HG02870 (cell line): ENCODE results near the gene SPC24.
"Not testable (repeated sequence)": the region's sequence is repeated elsewhere in the genome, so short reads cannot be mapped to it uniquely, and the experiment has no call there.

Experiments used
- ATAC-seq: cut with Tn5 transposase; IDR thresholded peaks from one replicate; pipeline ENCODE4 v1.9.1; 2021; ENCODE audit warnings: mild to moderate bottlenecking, moderate library complexity; ENCODE audit not compliant: unreplicated experiment

Gene SPC24

DNA sequence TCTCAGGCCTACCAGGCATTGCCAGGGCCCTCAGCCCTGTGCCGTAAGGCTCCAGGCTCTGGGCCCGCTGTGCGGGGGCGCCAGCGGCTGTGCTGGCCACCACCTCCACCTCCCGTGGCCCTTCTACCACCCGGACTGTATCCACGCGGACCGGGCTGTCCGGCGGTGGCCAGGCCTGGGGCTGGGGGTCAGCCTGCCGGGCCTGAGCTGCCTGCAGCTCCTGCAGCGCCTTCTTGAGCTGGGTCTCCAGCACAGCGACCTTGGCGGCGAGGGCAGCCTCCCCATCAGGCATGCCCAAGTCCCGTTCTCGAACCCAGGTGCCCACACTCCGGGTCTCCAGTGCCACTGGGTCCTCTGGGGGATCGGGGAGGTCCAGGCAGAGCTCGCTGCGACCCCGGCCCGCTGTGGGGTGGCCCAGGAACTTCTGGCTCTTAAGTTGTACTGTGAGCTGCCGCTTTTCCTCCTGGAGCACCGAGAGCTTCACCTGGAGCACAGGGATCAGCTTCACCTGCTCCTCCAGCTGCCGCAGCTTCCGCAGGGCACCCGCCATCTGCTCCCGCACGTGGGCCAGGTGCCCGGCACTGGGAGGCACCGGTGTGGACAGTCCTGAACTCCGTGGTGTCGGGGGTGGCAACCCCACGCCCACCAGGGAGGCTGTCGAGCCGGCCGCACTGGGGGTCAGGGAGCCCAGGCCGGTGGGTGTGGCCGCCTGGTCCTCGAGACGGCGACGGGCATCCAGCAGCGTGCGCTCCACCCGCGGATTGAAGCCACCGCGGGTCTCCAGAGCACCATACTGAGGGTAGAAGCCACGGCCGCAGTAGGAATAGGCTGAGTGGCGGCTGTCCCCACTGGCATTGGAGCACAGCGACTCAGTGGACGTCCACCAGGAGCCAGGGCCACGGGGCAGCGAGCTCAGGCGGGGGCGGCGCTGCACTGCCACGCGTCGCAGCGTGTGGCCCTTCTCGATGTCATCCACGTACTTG lies 37.7 kb upstream of the SPC24 start:
- no peak for ATAC-seq

DNA sequence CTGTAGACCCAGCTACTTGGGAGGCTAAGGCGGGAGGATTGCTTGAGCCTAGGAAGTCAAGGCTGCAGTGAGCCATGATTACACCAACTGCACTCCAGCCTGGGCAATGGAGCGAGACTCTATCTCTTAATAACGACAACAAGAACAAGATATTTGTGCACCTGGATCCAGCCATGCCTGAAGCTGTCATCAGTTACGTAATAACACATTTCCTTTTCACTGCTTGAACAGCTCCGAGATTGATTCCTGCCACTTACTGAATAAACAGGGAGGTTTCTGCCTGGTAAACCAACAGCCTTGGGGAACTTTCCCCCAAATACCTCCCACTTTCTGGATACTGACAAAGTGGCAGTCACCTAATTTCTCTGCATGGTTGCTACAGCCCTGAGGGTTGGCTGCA lies 36.4 kb upstream of the SPC24 start:
- no peak for ATAC-seq

DNA sequence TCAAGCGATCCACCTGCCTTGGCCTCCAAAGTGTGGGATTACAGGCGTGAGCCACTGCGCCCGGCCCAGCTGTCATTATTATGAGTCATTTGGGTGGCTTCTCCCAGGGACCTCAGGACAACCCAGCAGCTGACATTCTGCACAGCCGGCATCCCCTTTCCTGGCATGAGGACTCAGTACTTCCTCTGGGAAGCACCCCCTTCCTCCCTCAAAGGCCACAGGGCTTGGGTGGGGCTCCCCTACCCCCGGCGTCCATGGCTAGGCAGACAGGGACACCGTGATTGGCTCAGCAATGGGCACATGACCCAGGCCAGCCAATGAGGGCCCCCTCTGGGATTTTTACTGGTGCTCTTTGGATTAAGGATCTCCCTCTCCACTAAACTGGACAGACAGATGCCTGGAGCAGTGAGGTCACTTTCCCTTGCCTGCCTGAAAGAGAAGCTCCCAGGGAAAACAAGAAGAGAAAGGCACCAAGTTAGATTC lies 35.7 kb upstream of the SPC24 start:
- ATAC-seq: no peak

DNA sequence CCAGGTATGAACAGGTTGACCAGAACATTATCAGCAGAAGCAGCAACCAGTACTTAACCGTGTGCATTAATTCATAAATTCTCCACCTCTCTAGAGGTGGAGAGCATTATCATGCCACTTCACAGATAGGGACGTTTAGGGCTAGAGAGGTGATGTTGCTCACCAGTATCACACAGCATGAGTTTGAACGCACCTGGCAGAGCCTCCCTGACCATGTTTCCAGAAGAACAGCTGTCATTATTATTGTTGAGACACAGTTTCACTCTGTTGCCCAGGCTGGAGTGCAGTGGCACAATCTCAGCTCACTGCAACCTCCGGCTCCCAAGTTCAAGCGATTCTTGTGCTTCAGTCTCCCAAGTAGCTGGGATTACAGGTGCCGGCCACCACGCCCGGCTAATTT lies 34.9 kb upstream of the SPC24 start:
- ATAC-seq: no peak

DNA sequence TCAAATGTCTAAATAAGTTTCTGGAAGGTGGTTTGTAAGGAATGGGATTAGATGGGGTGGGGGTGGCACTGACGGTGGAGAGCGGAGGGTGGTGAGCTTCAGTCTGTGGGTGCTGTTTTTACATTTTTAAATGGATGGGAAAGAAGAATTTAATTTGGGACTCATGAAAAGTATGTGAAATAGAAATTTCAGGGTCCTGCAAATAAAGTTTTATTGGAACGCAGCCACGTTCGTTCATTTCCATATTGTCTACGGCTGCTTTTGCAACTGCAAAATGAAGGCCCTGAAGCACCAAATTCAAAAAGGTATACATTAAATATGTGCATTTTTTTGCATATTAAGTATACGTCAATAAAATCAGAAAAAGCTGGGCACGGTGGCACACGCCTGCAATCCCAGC lies 31.9 kb upstream of the SPC24 start:
- no peak for ATAC-seq

DNA sequence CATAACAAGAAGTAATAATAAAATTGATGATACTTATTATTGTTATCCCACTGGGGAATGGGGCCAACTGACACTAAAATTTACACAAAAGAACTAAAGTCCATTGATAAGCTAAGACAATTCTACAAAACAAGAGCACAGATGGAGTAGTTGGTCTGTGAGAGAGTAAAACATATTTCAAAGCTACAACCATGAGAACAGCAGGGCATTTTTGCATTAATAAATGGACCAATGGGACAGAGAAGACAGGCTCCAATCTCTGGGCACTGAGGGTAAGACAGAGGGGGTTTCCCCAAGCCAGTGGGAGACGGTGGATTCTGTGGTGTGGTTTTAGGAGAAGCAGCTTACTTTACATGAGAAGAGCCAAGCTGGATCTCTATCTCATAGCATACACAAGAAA lies 27.4 kb upstream of the SPC24 start:
- ATAC-seq: no peak

DNA sequence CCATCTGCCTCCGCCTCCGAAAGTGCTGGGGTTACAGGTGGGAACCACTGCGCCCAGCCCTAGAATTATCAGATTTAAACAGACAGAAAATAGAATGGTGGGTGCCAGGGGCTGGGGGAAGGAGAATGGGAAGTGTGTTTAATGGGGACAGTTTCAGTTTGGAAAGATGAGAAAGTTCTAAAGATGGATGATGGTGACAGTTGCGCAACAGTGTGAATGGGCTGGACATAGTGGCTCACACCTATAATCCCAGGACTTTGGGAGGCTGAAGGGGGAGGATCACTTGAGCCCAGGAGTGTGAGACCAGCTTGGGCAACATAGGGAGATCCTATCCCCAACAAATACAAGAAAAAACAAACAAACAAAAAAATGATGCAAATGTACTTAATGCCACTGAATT lies 25.9 kb upstream of the SPC24 start:
- no peak for ATAC-seq

DNA sequence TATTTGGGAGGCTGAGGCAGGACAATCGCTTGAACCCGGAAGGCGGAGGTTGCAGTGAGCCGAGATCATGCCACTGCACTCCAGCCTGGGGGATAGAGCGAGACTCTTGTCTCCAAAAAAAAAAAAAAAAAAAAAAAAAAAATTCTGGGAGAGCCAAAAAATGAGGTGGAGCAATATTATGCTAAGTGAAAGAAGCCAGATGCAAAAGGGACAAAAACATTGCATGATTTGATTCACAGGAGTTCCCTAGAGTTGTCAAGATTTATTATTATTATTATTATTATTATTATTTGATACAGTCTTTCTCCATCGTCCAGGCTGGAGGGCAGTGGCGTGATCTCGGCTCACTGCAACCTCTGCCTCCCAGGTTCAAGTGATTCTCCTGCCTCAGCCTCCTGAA lies 25.4 kb upstream of the SPC24 start:
- ATAC-seq: not testable (repeated sequence)

DNA sequence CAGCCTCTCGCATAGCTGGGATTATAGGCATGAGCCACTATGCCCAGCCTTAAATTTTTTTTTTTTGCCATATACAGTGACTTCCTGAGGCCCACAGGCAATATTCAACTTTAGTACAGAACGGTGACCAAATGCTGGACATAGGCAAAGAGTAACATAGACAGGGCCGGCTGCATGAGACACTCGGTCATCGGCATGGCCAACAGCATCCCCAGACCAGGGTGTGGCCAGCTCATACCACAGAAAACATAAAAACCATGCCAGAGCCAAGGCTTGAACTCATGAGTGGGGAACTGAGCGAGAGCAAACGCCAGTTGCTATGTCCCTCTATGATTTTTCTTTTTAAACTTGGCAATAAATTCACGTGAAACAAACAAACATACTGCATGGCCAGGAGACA lies 24.8 kb upstream of the SPC24 start:
- ATAC-seq: no peak

DNA sequence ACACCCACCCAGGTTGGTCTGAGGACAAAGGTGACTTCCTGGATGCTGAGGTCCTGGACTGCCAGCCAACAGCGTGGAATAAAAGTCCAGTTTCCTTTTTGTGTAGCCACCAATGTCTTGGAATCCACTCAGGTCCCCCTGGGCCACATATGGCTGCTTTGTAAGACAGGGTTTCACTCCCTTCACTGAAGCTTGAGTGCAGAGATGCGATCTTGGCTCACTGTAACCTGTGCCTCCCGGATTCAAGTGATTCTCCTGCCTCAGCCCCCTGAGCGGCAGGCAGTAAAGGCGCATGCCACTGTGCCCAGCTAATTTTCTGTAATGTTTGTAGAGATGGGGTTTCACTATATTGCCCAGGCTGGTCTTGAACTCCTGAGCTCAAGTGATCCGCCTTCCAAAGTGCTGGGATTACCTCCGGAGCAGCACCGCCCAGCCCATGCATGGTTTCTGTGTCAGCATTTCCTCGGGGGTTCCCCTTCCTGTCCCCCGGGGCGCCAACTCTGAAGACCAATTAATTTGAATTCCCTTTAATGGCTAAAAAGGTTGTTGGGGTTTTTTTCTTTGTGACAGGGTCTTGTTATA lies 24.2 kb upstream of the SPC24 start:
- ATAC-seq: no peak

DNA sequence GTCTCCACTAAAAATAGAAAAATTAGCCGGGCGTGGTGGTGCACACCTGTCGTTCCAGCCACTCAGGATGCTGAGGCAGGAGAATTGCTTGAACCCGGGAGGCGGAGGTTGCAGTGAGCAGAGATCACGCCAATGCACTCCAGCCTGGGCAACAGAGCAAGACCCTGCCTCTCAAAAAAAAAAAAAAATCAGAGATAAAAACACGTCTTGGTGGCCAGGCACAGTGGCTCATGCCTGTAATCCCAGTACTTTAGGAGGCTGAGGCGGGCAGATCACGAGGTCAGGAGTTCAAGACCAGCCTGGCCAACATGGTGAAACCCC lies 23.5 kb upstream of the SPC24 start:
- not testable (repeated sequence) for ATAC-seq

DNA sequence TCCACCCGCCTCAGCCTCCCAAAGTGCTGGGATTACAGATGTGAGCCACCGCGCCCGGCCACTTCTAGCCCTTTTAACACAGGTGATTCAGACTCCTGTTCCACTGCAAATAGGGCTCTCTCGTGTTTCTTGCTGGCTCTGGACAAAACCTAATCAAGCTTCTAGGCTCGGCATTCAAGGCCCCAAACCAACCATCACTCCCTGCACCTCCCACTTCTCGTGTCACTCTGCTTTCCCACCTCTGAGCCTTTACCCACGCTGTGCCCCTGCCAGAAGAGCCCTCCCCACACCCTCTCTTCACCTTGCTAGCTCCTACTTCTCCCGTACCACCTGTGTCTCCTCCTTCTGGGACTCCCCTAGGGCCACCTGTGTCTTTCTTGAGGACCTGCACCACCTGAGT lies 22.0 kb upstream of the SPC24 start:
- no peak for ATAC-seq

DNA sequence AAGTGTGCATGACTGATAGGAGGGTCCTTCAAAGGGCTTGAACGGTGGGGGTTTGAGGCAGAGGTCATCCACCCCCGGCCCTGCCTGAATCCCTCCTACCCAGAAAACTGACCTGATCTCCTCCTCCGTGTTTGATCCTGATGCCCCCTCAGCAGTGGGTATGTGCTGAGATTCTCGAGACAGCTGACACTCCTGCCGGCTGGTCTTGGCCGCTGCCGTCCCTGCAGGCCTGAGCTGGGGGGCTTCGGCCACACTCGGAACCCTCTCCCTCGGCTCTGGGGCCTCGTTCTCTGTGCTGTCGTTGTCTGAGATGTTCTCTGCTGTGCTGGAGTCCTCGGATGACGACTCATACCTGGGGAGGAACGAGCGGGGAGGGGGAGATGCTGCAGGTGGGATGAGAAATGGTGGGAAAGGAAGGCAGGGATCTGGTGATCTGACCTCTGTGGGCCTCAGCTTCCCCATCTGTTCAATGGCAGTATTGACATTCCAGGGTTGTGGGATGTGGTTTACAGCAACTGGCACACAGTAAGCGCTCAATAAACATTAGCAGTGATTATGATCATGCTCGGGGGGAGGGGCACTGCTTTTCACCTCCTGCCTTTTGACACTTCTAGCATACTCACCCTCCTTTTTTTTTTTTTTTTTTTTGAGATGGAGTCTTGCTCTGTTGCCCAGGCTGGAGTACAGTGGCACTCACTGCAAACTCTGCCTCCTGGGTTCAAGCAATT lies 21.0 kb upstream of the SPC24 start:
- ATAC-seq: no peak

DNA sequence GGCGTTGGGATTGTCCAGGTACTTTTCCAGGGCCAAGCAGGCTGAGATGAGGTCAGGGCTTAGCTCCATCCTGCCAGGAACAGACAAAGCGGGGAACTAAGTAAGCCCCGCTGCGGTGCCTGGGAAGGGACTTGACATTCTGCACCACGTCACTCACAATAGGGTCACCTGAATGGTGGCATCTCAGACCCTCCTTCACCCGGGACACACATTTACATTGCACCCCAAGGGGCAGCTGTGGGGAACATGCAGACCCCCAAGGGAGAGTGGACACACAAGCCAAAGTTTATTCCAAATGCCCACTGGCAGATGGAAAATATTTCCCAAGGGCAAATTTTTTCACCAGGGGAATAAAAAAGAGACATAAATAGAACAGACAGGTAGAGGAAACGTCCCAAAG lies 20.3 kb upstream of the SPC24 start:
- no peak for ATAC-seq

DNA sequence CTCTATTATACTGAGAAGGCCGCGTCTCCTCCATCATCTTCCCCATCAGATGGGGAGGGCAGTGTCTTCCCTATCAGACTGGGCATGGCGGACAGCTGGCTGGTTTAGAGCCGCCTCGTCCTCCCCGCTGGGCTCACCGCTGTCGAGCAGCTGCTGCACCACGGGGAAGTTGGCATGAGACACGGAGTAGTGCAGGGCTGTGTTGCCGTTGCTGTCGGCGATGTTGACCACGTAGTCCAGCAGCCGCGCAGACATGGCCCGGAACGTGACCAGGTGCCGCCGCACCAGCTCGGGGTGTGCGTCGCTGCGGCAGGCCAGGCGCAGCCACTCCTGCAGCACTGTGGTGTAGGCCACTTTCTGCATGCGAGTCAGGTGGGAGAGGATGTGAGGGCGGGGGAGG lies 18.8 kb upstream of the SPC24 start:
- no peak for ATAC-seq

DNA sequence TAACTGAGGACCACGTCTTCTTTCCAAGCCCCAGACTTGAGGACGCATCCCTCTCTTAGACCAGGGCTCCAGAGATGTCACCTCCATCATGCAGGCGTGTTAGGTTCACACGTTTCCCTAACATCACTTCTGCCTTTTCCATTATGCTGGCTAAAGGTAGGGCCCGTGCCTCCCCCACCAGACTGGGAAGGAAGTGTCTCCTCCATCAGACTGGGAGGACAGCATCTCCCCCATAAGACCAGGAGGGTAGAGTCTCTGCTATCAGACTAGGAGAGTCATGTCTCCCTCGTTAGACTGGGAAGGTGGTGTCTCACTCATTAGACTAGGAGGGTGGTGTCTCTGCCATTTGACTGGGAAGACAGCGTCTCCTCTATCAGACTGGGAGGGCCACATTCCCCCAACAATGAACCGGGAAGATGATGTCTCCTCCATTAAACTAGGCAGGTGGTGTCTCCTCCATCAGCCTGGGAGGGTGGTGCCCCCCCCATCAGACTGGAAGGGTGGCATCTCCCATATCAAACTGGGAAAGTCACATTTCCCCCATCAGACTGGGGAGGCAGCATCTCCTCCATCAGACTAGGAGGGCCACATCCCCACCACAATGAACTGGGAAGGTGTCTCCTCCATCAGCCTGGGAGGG lies 18.1 kb upstream of the SPC24 start:
- no peak for ATAC-seq

DNA sequence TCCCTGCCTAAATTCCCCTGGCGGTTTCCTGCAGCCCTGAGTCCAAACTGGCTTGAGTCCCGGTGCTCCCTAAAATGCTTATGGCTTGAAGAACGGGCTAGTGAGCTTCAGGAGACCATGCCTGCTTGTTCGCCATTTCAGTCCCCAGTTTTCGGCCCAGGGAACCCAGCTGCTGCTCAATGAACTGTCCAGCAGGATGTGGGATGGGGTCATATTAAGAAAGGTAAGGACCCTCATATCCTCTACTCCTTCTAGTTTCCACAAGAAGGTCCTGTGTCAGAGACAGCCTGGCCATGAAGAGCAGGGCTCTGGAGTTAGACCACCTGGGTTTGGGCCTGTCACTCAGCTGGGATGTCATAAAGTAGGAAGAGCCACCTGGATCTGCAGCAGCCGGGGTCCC lies 17.0 kb upstream of the SPC24 start:
- no peak for ATAC-seq

DNA sequence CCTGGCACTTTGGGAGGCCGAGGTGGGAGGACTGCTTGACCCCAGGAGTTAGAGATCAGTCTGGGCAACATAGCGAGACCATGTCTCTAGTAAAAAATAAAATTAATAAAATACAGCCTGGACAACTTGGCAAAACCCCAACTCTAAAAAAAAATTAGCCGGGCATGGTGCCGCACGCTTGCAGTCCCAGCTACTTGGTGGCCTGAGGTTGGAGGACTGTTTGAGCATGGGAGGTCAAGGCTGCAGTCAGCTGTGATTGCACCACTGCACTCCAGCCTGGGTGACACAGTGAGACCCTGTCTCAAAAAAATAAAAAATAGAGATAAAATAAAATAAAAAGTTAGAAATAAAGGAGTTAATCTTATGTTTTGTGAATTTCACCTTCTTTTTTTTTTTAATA lies 15.6 kb upstream of the SPC24 start:
- no peak for ATAC-seq

DNA sequence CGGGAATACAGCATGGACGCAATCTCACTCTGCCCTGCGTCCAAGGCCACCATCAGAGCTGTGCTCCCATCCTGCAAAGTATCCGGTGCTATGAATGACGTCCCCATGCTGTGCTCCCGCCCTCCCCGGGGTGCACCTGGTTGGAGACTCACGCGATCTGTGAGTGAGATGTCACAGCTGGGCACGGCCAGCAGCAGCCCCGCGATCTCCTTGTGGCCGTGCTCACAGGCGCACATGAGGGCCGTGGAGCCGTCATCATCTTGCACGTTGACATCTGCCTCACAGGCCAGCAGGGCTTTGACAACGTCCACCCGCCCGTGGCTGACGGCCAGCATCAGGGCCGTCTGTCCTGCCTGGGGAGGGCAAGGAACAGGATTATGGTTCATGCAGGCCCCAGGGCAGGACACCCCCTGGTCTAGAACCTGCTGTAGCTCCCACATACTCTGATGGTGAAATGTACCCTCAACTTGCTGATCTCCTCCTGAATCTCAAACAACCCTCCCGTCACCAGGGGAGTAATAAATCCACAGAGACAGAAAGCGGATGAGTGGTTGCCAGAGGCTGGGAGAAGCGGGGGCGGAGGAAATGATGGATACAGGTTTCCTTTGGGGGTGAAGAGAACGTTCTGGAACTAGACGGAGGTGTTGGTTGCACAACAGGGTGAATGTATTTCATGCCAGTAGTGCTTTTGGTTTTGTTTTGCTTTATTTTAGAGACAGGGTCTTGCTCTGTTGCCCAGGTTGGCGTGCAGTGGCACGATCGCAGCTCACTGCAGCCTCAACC lies 14.5 kb upstream of the SPC24 start:
- no peak for ATAC-seq

DNA sequence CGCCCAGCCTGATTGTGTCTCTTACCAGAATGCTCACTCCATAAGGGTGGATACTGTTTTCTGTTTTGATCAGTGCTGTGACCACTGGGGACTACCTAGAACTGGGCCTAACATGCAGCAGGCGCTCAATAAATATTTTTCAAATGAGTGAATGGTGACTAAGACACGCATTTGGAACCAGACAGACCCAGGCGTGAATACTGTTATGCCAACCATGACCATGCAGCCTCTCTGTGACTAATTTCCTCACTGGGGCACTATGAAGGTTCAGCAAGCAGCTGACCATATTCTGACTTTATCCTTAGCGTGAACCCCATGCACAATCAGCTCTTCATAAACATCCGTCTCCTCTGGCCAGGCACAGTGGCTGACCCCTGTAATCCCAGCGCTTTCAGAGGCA lies 13.0 kb upstream of the SPC24 start:
- no peak for ATAC-seq
